Glomerular endothelial cell (primary cell): ENCODE measurements around the gene ASCC2. TPM values are rescaled to one million over a fixed set of nuclear protein-coding genes. Genes with fewer than 3 reads are reported as not detected.
"Not testable (repeated sequence)": the region's sequence is repeated elsewhere in the genome, so short reads cannot be mapped to it uniquely, and the experiment has no call there.

ENCODE experiments used
- DNase-seq: peaks from one replicate; pipeline ENCODE4 v3.0.0-alpha.2; 2011; ENCODE audit warnings: low read depth, low spot score; ENCODE audit errors: extremely low read depth
- total RNA-seq: library from RNA; depleted of rRNA; stranded (reverse); fragments of >200 nt; gene quantifications from 2 replicates; pipeline ENCODE4 v1.2.3, GENCODE V29; 2015

The ASCC2 gene
- total RNA-seq, 1 donor from 2014 or later: 57.2 TPM

GRCh38 chr22:29758068-29758622, 79.9 kb downstream of the ASCC2 start:
- DNase-seq: no peak

- DNase-seq: no peak
Measured at GRCh38 chr22:29757096-29757495, 81.0 kb downstream of the ASCC2 start.

- no peak for DNase-seq
Measured at GRCh38 chr22:29756341-29756740, 81.7 kb downstream of the ASCC2 start.

GRCh38 chr22:29755889-29756288, 82.2 kb downstream of the ASCC2 start:
- DNase-seq: no peak

GRCh38 chr22:29754658-29755395, 83.2 kb downstream of the ASCC2 start:
- DNase-seq: not testable (repeated sequence)

- DNase-seq: no peak
Measured at GRCh38 chr22:29753808-29754657, 84.0 kb downstream of the ASCC2 start.

- no peak for DNase-seq
Measured at GRCh38 chr22:29751669-29752068, 86.4 kb downstream of the ASCC2 start.

- DNase-seq: no peak
Measured at GRCh38 chr22:29750559-29751538, 87.2 kb downstream of the ASCC2 start.

GRCh38 chr22:29750029-29750428, 88.0 kb downstream of the ASCC2 start:
- no peak for DNase-seq

GRCh38 chr22:29748248-29748893, 89.7 kb downstream of the ASCC2 start:
- no peak for DNase-seq

- DNase-seq: no peak
Measured at GRCh38 chr22:29747832-29748231, 90.2 kb downstream of the ASCC2 start.

GRCh38 chr22:29744902-29745301, 93.2 kb downstream of the ASCC2 start:
- no peak for DNase-seq

GRCh38 chr22:29742326-29742725, 95.7 kb downstream of the ASCC2 start:
- DNase-seq: no peak

GRCh38 chr22:29741926-29742325, 96.1 kb downstream of the ASCC2 start:
- no peak for DNase-seq

GRCh38 chr22:29740216-29740615, 97.9 kb downstream of the ASCC2 start:
- DNase-seq: no peak

GRCh38 chr22:29739346-29739875, 98.7 kb downstream of the ASCC2 start:
- no peak for DNase-seq
